GM12878 (cell line): ENCODE data around the gene GNAI2. TPM values are rescaled to one million over a fixed set of nuclear protein-coding genes. Genes with fewer than 3 reads are reported as not detected.

Experiments used
- BACH1 ChIP-seq: fragments of 450-650 bp; IDR thresholded peaks from 2 replicates; pipeline ENCODE4 v1.6.1; 2017; ENCODE audit warnings: mild to moderate bottlenecking, borderline replicate concordance
- CBFB ChIP-seq: IDR thresholded peaks from 2 replicates; pipeline ENCODE4 v1.6.1; 2016; ENCODE audit warnings: antibody characterized with exemption, low read depth
- CBX3 ChIP-seq: fragments of 200-600 bp; sonication (generic); IDR thresholded peaks from 2 replicates; pipeline ENCODE4 v1.6.1; 2016; ENCODE audit warnings: low read depth, borderline replicate concordance
- CHD2 ChIP-seq: IDR thresholded peaks from 2 replicates; pipeline ENCODE4 v1.6.1; 2011; ENCODE audit warnings: low read depth, low read length, improper control_type of control experiment, borderline replicate concordance
- IKZF1 ChIP-seq: fragments of 450-650 bp; conservative IDR thresholded peaks from 2 replicates; pipeline ENCODE4 v1.6.1; 2017; ENCODE audit warnings: antibody characterized with exemption, mild to moderate bottlenecking
- IRF3 ChIP-seq: fragments of 450-650 bp; IDR thresholded peaks from 2 replicates; pipeline ENCODE4 v1.6.1; 2014; ENCODE audit warnings: mild to moderate bottlenecking
- KDM1A ChIP-seq: fragments of 200-600 bp; sonication (generic); IDR thresholded peaks from 2 replicates; pipeline ENCODE4 v1.6.1; 2016; ENCODE audit warnings: borderline replicate concordance
- LARP7 ChIP-seq: fragments of 450-650 bp; IDR thresholded peaks from 2 replicates; pipeline ENCODE4 v1.6.1; 2017; ENCODE audit warnings: mild to moderate bottlenecking
- NFIC ChIP-seq: IDR thresholded peaks from 2 replicates; pipeline ENCODE4 v1.6.1; 2012; ENCODE audit warnings: low read depth, mild to moderate bottlenecking, inconsistent platforms, low read length, moderate library complexity
- PAX8 ChIP-seq: fragments of 450-650 bp; IDR thresholded peaks from 2 replicates; pipeline ENCODE4 v1.6.1; 2017; ENCODE audit warnings: mild to moderate bottlenecking, moderate library complexity
- POLR2A ChIP-seq: IDR thresholded peaks from 2 replicates; pipeline ENCODE4 v1.6.1; 2011; ENCODE audit warnings: low read depth, mild to moderate bottlenecking, low read length
- POLR2AphosphoS5 ChIP-seq: IDR thresholded peaks from 2 replicates; pipeline ENCODE4 v1.6.1; 2011; ENCODE audit warnings: mild to moderate bottlenecking, low read length, inconsistent platforms
- RAD51 ChIP-seq: fragments of 450-650 bp; IDR thresholded peaks from 2 replicates; pipeline ENCODE4 v1.6.1; 2016; ENCODE audit warnings: moderate library complexity, mild to moderate bottlenecking, inconsistent platforms
- RBBP5 ChIP-seq: fragments of 200-600 bp; sonication (generic); conservative IDR thresholded peaks from 2 replicates; pipeline ENCODE4 v1.6.1; 2016
- RELA ChIP-seq: fragments of 450-650 bp; IDR thresholded peaks from 2 replicates; pipeline ENCODE4 v1.8.0; 2014; ENCODE audit warnings: borderline replicate concordance; ENCODE audit not compliant: partially characterized antibody
- SIN3A ChIP-seq: IDR thresholded peaks from 2 replicates; pipeline ENCODE4 v1.6.1; 2012; ENCODE audit warnings: low read depth, low read length, improper control_type of control experiment
- SKIL ChIP-seq: fragments of 450-650 bp; IDR thresholded peaks from 2 replicates; pipeline ENCODE4 v1.6.1; 2017; ENCODE audit warnings: mild to moderate bottlenecking, low read depth, inconsistent platforms; ENCODE audit not compliant: poor library complexity, severe bottlenecking
- SMAD1 ChIP-seq: fragments of 450-650 bp; IDR thresholded peaks from 2 replicates; pipeline ENCODE4 v1.6.1; 2018; ENCODE audit warnings: mild to moderate bottlenecking, low read depth; ENCODE audit not compliant: partially characterized antibody
- SREBF1 ChIP-seq: IDR thresholded peaks from 2 replicates; pipeline ENCODE4 v1.6.1; 2012; ENCODE audit warnings: mild to moderate bottlenecking, low read length
- STAT1 ChIP-seq: fragments of 450-650 bp; conservative IDR thresholded peaks from 2 replicates; pipeline ENCODE4 v1.6.1; 2014; ENCODE audit warnings: antibody characterized with exemption, mild to moderate bottlenecking
- STAT3 ChIP-seq: IDR thresholded peaks from 2 replicates; pipeline ENCODE4 v1.6.1; 2011; ENCODE audit warnings: low read depth, low read length, improper control_type of control experiment
- SUPT20H ChIP-seq: IDR thresholded peaks from 2 replicates; pipeline ENCODE4 v1.6.1; 2011; ENCODE audit warnings: low read depth, mild to moderate bottlenecking, low read length, moderate library complexity, borderline replicate concordance; ENCODE audit not compliant: control insufficient read depth
- SUZ12 ChIP-seq: fragments of 200-600 bp; sonication (generic); IDR thresholded peaks from one replicate; pipeline ENCODE4 v1.6.1; 2018; ENCODE audit warnings: antibody characterized with exemption, mild to moderate bottlenecking; ENCODE audit not compliant: unreplicated experiment
- TAF1 ChIP-seq: IDR thresholded peaks from 2 replicates; pipeline ENCODE4 v1.6.1; 2011; ENCODE audit warnings: mild to moderate bottlenecking, low read depth, low read length, borderline replicate concordance
- TCF7 ChIP-seq: IDR thresholded peaks from 2 replicates; pipeline ENCODE4 v1.6.1; 2014; ENCODE audit warnings: antibody characterized with exemption, borderline replicate concordance
- USF2 ChIP-seq: IDR thresholded peaks from 2 replicates; pipeline ENCODE4 v1.6.1; 2011; ENCODE audit warnings: low read depth, low read length, improper control_type of control experiment, borderline replicate concordance
- WRNIP1 ChIP-seq: IDR thresholded peaks from 2 replicates; pipeline ENCODE4 v1.6.1; 2011; ENCODE audit warnings: low read depth, low read length, improper control_type of control experiment, borderline replicate concordance
- YY1 ChIP-seq: IDR thresholded peaks from 2 replicates; pipeline ENCODE4 v1.6.1; 2011; ENCODE audit warnings: low read depth, mild to moderate bottlenecking, low read length
- ZNF24 ChIP-seq: fragments of 450-650 bp; IDR thresholded peaks from 2 replicates; pipeline ENCODE4 v1.6.1; 2017; ENCODE audit warnings: antibody characterized with exemption, mild to moderate bottlenecking
- ZNF384 ChIP-seq: IDR thresholded peaks from 2 replicates; pipeline ENCODE4 v1.6.1; 2012; ENCODE audit warnings: low read depth, mild to moderate bottlenecking, low read length, improper control_type of control experiment, borderline replicate concordance
- polyA plus RNA-seq, 11 experiments: library from polyadenylated mRNA; depleted of rRNA in 4 of 11; unstranded in 6 of 11; stranded (reverse) in 5 of 11; fragments of >200 nt; fragmentation: Nextera tagmentation in 4 of 11; fragmentation: Illumina TruSeq in 1 of 11; extraction: Ambion mirVana in 4 of 11; extraction: Trizol in 1 of 11; gene quantifications; 1 replicate in 1 of 11; 2 replicates in 10 of 11; pipeline versions ENCODE4 v1.2.1 to v1.2.3, GENCODE V29; 2011 to 2016; ENCODE audit warnings: inconsistent platforms in 2 of 11, missing spikeins in 2 of 11, low read depth in 1 of 11
- total RNA-seq, 4 experiments: library from RNA; depleted of rRNA in 3 of 4; stranded (reverse); fragments of >200 nt in 3 of 4; fragmentation: Illumina TruSeq in 1 of 4; extraction: Trizol in 1 of 4; gene quantifications; 2 replicates each; pipeline versions ENCODE4 v1.2.1 to v1.2.3, GENCODE V29; 2013 to 2021

GNAI2 gene
- total and polyA plus RNA-seq, 10 of the 15 experiments (the other 5 are each of a cell fraction or from before 2014, with no cell fraction given), result 5.0 to 346 (median 237) TPM

- TF ChIP-seq SUZ12, result no peak
- no peak for TF ChIP-seq ZNF24
- peak; percentile 90 for TF ChIP-seq RELA
- no peak; the same call in 1 of the 2 replicates for TF ChIP-seq CBFB
- TF ChIP-seq SMAD1, result no peak
- TF ChIP-seq IRF3, result no peak
- TF ChIP-seq STAT3, result no peak
- no peak for TF ChIP-seq SUPT20H
- no peak for TF ChIP-seq KDM1A
- peak; percentile 57; the same call in 1 of the 2 replicates for TF ChIP-seq BACH1
- TF ChIP-seq SREBF1, result peak; percentile 95
- TF ChIP-seq TAF1, result peak; percentile 65; the same call in 1 of the 2 replicates
- TF ChIP-seq WRNIP1, result 0 out of 2 replicates have a peak, but pooled peaks have one; percentile 83
- peak; percentile 91; the same call in 1 of the 2 replicates for TF ChIP-seq SIN3A
- TF ChIP-seq USF2, result no peak
- peak; percentile 95 for TF ChIP-seq CHD2
- TF ChIP-seq ZNF384, result 0 out of 2 replicates have a peak, but pooled peaks have one; percentile 11
- TF ChIP-seq POLR2A, result peak; percentile 89
- TF ChIP-seq CBX3, result no peak
- peak; percentile 91; the same call in 1 of the 2 replicates for TF ChIP-seq STAT1
- no peak for TF ChIP-seq SKIL
- TF ChIP-seq LARP7, result peak; percentile 96
- peak; percentile 70 for TF ChIP-seq POLR2AphosphoS5
- TF ChIP-seq RBBP5, result no peak
- peak; percentile 97 for TF ChIP-seq YY1
- no peak for TF ChIP-seq NFIC
- TF ChIP-seq TCF7, result no peak
- no peak for TF ChIP-seq RAD51
- TF ChIP-seq PAX8, result no peak
- TF ChIP-seq IKZF1, result peak; percentile 100
Observed at GRCh38 chr3:50292159-50293078, 56.4 kb downstream of the GNAI2 start, which contains the start of gene IFRD2 (continued).
